HG02870 (cell line): ENCODE measurements around the gene KCNJ6.
"Not testable (repeated sequence)": the region's sequence is repeated elsewhere in the genome, so short reads cannot be mapped to it uniquely, and the experiment has no call there.

Experiments
- ATAC-seq: cut with Tn5 transposase; IDR thresholded peaks from one replicate; pipeline ENCODE4 v1.9.1; 2021; ENCODE audit warnings: mild to moderate bottlenecking, moderate library complexity; ENCODE audit not compliant: unreplicated experiment

KCNJ6 gene

DNA sequence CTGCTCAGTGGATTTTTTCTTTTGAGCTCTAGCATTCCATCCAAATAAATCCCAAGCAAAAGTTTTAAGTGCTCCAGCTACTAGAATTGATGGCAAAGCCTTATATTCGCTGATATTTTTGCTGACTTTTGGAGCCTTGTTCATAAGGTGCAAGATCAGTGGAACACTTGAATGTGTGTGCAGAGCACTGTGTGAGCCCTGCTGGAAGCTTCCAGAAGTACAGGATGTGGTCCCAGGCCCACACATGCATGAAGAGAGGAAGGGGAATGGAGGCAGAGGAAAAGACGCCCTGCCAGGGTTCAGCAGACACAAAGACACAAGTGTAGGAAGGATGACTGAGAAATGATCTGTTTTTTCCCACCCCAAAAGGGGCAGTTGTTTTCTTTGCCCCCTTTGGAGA is 169.4 kb downstream of the KCNJ6 start:
- ATAC-seq: no peak

DNA sequence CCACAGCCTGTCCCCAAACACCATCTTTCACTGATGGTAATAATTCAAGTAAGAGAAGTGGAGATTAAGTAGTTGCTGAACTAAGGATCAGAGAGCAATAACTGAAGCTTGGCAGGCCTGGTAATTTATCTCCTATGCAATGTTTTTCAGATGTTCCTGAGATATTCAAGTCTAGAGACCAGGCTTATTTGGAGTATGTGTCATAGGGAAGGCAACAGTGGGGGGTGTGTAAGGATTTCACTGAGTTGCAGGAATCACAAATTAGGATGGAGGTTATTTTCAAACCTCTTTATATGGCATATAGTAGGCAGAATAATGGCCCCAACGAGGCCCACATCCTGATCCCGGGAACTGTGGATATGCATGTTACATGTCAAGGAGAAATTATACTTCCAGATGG is 171.7 kb downstream of the KCNJ6 start:
- ATAC-seq: no peak

DNA sequence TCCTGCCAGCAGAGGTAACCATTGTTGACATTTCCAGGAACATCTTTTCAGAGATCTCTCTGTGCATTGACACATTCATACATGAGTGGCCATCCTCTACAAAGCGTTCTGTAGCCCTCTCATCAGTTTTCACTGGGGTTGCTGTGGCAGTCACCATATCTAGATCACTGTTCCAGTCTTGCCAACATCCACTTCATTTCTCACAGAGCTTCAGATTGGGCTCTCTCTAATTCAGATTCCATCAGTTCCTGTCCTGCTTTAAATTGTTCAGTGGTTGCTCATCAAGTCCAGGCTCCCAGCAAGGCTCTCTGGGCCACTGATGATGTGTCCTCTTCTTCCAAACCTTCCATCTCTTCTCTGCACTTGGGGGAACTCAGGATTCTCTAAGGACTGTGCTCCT is 173.7 kb downstream of the KCNJ6 start:
- no peak for ATAC-seq

DNA sequence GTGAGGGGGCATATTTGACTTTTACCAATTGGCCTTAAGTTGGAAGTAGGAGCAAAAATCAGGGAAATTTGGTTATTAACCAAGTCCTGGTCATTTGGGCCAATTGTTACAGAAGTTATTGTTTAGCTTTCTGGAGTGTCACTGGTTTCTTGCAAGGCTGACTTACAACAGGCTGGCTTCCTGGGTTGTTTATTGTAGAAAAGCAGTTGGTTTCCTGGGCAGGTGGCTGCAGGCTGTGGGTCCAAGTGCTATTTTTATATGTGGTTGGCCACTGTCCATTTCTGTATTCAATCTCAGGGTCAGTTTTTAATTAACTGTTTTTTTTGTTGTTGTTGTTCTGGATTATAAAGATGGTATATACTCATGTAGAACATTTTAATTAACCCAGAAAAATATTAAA is 174.1 kb downstream of the KCNJ6 start:
- no peak for ATAC-seq

DNA sequence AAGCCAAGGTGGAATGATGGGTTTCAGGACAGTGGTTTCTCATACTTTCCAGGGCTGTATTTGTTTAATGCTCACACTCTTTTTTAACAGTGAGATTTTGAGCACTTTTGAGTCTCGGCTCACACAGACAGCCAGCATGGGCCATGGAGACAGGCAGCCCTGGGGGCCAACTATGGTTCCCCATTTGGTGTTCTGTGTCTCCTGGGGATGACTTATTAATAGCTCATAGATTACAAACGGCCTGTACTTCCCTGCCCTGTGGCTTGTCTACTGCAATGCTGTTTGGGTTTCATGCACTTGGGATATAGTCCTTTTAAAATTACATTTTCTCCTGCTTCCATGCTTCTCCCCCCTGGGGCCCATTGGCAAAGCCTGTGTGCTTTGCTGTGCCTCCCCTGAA is 178.3 kb downstream of the KCNJ6 start:
- no peak for ATAC-seq

DNA sequence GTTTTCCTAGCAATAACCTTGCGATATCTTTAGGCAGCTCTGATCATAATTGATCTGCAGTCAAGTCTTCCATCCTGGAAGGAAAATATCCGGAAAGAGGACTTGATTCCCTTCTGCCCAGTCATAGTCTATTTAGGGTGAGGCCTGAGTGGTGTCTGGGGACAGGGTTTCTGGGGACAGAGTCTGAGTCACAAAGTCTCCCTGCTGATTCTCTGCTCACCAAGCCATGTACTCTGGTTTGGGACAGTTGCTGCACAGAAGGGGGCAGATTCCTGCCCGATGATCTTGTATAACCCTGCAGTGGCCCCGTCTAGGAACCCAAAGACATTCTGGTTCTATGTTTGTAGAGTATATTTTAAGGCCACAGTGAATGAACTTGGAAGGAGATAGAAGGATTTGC is 178.8 kb downstream of the KCNJ6 start:
- ATAC-seq: no peak

DNA sequence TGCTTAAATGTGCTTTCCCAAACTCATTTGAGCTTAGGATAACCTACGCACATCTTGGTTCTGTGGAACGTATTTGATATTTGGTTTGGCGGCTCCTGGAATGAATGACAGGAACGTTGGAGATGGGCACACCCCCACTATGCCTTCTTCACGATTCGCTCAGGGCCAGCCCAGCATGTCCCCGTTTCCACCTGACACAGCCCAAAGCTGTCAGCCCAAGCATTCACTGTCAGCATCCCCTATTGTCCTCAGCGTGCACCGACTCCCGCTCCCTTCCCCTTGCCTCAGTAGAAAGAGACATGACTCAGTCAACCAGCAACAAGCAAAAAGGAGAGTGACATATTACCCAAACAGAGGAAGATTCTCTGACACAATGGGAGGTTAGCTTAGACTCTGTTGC is 181.4 kb downstream of the KCNJ6 start:
- ATAC-seq: no peak

DNA sequence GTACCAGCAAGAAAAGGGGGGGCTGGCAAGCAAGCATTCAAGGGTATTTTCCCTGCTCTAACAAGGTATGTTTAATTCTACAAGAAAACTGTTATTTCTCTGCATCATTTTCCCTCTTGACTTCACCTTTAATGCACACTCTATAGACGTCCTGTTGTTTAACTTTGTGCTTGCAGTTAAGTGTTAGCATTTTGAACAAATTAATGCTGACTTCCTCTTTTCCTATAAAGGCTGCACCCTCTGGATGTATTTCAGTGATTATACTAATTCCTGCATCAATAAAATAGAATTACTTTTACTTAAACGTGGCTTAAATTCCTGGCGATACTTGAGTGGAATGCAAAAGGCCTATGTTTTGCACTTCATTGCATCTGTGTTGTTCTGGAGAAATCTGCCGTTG is 183.3 kb downstream of the KCNJ6 start:
- no peak for ATAC-seq

DNA sequence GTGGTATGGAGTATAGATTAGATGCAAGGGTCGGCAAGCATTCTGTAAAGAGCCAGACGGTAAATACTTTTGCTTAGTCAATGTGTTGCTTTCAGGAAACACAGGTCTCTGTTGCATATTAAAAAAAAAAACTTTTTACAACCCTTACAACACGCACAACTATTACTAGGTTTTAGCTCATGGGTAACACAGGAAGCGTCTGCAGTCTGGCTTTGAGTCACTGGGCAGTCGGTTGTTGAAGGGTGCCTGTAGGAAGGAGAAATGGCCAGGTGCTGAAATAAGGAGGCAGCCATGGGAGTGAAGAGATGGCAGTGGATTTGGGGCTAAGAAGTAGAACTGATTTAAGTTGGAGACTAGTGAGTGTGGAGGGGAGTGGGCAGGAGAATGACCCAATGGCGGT is 192.1 kb downstream of the KCNJ6 start:
- ATAC-seq: no peak

DNA sequence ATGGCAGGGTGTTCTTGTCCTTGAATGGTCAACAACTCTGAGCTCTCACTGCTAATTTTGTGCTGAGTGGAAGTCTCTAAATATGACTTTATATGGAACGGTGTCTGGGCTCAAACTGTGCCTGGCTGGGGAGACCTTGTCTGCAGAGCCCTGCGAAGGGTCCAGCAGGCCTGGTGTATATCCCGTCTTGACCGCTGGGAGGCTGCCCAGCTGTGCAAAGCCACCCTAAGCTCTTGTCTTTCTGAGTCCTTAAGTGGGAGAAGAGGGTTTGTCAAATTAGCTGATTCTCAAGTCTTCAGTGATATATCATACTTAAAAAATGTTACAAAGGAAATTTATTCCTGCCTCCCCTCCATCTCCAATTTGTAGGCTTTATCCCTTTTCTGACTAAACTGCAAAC is 198.7 kb downstream of the KCNJ6 start:
- ATAC-seq: no peak

DNA sequence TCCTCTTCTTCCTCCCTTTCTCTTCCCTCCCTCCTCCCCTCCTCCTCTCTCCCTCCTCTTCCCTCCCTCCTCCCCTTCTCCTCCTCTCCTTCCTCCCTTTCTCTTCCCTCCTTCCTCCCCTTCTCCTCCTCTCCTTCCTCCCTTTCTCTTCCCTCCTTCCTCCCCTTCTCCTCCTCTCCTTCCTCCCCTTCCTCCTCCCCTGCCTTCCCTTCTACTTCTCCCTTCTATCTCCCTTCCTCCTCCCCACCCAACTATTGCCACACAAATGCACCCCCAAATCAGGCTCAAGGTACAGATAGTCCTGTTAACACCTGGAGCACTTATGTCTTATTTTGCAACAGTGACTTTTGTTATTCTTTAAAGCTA is 203.7 kb downstream of the KCNJ6 start:
- ATAC-seq: not testable (repeated sequence)

DNA sequence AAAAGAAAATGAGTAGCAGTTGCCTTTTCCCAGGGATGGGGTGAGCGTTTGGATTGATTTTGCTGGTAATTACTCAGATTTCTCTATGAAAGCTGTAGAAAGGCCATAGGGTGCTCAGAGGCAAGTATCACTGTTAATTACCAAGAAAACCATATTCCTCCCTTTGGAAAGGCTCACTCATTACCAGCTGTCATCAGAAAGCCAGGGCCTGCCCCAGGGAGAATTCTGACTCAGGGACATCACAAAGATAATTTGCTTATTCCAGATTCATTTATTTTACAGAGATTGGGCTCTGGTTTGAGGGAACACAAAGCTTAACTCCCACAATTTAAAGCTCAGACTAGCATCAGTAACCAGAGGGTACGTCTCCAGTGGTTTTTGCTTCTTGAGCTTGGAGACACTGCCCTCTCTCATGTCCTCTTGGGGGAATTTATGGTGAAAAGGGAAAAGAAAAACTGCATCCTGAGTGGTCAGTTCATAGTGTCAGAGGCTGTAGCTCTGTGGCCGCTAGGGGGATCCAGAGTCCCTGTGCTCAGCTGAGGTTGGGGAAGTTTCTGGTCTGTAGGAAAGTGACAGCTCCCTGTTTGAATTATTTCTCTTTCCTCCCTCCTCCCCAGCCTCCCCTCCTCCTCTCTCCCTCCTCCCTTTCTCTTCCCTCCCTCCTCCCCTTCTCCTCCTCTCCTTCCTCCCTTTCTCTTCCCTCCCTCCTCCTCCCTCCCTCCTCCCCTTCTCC is 204.3 kb downstream of the KCNJ6 start:
- peak; percentile 47 for ATAC-seq

DNA sequence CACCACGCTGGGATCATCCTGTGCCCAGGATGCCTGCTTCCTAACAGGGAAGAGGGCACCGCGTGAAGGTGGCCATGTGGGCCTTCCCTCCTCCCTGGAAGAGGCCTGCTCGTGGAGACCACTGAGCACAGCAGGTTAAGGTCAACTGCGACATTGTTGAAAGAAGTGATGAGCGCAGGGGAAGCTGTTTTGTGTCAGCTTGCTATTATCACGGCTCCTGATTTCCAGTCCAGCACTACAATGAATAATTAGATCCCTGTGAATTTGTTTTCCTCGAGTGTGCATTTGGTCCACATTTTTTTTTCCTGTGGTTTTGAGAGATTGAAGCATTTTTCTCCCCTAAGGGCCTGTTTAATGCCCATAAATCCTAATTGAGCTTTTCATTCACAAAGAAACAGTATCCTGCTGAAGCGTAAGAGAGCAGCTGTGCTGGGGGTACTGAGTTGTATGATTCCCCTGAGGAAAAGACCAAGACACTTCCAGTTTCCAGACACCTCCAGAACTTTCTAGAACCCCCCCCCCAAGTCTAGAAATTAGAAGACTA is 204.9 kb downstream of the KCNJ6 start:
- ATAC-seq: no peak

DNA sequence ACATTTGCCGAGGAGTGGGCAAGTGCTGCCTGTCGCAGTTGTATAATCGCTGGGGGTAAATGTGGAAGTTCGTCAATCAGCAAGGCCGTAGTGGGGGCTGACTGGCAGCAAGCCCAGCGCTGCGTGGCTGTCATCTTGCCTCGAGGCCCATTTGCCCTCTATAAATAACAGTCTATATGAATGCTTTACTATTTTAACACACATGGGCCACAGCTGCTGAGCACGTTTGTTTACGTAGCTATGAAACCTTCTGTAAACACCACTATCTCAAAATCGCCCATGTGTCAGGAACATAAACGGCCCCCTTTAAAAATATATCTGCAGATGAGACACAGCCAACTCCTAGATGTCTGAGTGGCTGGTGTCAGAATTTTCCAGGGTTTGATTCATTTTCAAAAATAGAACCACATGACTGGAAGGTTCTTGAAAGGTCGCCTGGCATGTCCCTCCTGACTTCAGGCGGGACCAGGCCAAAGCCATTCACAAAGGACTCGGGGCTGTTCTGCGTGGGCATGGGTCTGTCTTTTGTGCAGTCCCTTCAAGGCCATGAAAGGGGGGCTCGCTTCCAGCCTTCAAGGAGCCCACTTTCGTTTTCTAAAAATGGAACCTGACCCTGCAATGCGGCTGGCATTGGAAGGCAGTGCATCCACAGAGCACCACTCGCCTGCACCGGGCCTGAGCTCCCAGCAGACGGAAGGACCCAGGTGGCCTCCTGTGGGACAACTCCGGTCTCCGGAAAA is 205.5 kb downstream of the KCNJ6 start:
- ATAC-seq: no peak

DNA sequence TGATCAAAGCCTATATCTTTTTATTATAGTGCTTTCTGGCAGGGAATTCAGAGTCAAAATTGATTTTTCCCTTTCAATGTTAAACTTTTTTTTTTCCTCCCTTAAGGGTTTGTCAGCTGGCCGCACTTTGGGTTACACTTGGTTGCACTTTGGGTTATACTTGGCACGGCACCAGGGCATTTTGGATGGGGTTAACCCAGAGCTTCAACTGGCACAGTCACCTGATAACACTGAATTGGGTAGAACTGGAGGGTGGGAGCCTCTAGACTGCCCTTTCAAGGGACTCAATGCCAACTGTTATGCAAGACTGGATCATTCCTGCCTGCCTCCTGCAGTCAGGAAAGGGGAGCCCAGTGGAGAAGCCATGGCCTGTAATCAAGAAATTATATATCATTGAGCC is 211.5 kb downstream of the KCNJ6 start:
- no peak for ATAC-seq

DNA sequence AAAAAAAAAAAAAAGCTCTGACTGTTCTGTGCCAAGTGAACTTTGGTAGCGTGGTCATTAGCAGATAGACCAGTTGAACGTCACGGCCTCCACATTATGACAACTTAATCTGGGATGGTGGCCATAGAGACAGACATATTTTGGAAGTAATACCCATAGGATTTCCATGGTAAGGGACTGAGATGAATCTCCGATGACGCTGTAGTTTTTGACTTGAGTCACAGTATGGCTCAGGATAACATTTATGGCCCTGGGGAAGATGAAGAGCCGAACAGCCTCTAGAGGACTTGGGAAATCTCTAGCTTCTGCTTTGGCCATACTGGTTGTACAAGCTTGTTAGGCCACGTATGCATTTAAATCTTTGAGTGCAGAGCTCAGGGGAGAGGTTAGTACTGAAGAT is 214.0 kb downstream of the KCNJ6 start:
- no peak for ATAC-seq

DNA sequence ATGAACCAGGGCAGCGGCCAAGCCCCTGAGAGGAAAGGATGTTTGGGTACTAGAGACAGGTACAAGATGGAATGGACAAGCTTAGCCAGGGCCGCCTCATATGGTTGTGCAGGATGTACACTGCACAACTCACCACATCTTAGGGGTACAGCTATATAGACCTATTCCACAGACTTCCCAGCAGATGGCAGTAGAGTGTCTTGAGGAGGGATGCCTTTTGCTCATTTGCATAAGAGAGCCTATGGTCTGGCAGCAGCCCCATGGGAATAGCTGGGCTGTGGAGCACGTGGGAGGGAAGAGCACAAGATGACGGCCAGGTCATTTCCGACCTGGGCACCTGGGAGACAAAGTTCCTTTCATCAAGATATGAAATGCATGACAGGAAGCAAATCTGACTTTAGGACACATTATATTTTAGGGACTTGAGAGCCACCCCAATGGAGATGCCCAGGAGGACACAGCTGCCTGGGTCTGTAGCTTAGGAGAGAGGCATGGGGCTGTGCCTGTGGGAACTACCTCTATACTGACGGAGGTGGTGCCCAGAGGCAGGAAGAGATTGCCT is 215.5 kb downstream of the KCNJ6 start:
- ATAC-seq: peak; percentile 80

DNA sequence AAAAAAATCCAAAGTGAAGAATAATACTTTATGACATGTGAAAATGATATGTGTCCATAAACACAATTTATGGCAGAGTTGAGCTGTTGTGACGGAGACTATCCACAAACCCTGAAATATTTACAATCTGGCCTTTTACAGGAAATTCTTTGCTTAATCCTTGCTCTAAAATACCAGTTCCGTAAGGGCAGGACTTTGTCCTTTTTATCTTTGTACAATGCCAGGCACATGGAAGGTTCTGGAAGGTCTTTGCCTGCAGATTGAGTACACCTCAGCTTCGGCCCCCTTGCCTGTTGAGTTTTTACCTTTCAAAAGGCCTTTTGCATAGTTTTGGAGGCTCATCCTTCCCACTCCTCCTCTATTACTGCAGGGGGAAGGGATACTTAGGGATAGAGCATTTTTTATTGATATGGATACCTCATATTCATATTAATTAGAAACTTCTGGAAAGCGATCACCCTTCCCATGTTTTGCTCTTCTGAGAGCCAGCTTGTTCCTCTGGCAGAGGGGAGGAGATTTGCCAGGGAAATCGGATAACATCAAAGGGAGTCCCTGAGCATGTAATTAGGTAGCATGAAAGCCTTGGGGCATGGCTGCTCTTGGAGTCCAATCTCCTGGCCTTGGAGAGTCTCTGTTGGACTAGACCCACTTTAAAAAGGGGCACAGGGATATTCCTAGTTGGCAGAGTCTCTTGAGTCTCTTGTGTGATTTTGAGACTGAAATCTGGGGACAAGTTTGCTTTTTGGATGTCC is 217.1 kb downstream of the KCNJ6 start:
- no peak for ATAC-seq

DNA sequence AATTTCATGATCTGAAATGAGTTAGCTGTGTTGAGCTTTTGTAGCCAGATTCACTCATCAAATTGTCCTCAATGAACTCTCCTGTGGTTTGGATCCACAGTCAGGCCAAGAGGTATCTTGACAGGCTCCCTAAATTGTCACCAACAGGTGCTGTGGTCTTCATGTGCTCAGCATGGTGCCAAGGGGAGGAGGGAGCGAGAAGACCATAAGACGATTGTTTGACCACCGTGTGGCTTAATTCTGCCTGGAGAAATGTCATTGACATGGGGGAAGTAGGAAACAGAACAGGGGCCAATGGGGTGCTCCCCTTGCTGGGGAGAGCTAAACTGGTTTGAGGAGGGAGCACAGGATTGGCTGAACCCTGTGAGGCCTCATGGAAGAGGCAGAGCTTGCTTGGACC is 219.3 kb downstream of the KCNJ6 start:
- no peak for ATAC-seq

DNA sequence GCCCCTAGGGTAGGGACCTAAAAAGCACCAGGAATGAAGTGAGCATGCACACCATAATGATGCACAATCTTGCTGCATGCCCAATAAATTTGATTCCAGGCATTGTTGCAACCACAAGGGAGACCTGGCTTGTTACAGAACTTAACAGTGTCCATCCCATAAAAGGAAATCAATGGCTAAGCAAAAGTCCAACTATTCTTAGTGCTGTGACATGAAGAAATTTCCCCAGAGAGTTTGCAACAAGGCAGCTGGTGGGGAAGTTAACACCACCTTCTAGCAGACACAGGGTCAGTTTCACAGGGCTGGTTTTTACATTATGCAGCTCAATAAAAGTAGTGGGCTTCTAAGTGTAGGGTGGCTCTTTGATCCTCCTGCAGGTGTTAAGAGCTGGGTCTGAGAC is 221.1 kb downstream of the KCNJ6 start:
- ATAC-seq: no peak

DNA sequence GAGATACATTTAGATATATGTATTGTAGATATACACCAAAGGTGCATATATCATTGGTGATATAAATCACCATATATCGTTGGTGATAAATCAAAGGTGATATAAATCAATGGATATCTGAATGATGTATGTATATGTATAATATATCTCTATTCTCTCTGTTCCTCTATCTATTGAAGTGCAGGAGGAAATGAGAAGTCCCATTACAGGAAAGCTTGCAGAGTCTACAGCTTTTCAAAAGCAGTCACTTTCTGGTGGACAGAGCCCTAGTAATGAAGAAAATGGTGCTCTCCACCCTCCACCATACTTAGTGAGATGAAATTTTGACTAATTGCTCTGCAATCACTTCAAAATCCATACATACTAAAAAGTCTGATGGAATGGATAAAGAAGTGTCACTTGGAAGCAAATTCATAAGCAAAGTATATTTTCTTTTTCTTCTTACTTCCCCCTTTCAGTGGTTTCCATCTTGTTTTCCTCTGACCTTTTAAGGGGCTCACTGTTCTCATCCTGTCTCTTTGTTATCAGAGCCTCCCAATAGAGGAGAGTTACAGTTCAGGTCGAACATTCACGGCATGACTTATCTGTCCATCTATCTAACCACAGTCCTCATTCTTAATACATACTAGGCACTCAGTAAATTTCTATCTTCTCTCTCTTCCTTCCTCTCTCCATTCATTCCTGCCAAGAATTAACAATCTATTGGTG is 227.2 kb downstream of the KCNJ6 start:
- ATAC-seq: peak; percentile 53
